ENCODE measurements around the gene SLC4A5. TPM values are rescaled to one million over a fixed set of nuclear protein-coding genes. Genes with fewer than 3 reads are reported as not detected.

SLC4A5 gene
- total RNA-seq, 4 donors from 2014 or later, result 0.62 to 2.3 (median 1.2) TPM

GRCh38 chr2:74373985-74374384 is 30.8 kb upstream of the SLC4A5 start:
- DNase-seq, result no peak
- peaks cover 15 to 58% (median 40%) of the 10 kb centered on the region in 3 donors for H3K36me3 ChIP-seq
- H3K9me3 ChIP-seq, result no peaks in the 10 kb centered on the region
- H3K27ac ChIP-seq, result peak overlapping the region in 3 of 4 donors; percentile 47 to 66 (median 61)
- intact Hi-C loops (cut with DNase I), result no loop called here
- peak overlapping the region in 3 of 4 donors; percentile 20 to 49 (median 34) for H3K4me3 ChIP-seq
- no peaks in the 10 kb centered on the region for H3K27me3 ChIP-seq
- 70 to 85% methylated on average over 5 of the region's 8 CpGs for WGBS, 2 donors
- TF ChIP-seq CTCF (IDR thresholded peaks at IDR 0.05), result no peak
- no peak for TF ChIP-seq POLR2A (IDR thresholded peaks at IDR 0.05)
- peaks cover 0 to 33% (median 12%) of the 10 kb centered on the region in 3 donors for H3K4me1 ChIP-seq

- 40 to 90% methylated on average over 1 to 3 of the region's 5 CpGs for WGBS, 2 donors
- no peaks in the 10 kb centered on the region for H3K27me3 ChIP-seq
- DNase-seq, result no peak
- peak overlapping the region in 1 of 4 donors; percentile 49 for H3K4me3 ChIP-seq
- peak overlapping the region in 3 of 4 donors; percentile 46 to 66 (median 47) for H3K27ac ChIP-seq
- H3K36me3 ChIP-seq, result peaks cover 20 to 65% (median 48%) of the 10 kb centered on the region in 3 donors
- no peaks in the 10 kb centered on the region for H3K9me3 ChIP-seq
- TF ChIP-seq POLR2A (IDR thresholded peaks at IDR 0.05) (no peak), CTCF (IDR thresholded peaks at IDR 0.05) (no peak)
- H3K4me1 ChIP-seq, result peaks cover 0 to 33% (median 12%) of the 10 kb centered on the region in 3 donors
- intact Hi-C loops (cut with DNase I), result no loop called here
Observed at GRCh38 chr2:74373221-74373676, 30.0 kb upstream of the SLC4A5 start.

- intact Hi-C loops (cut with DNase I), result no loop called here
- Histone ChIP-seq H3K4me1 (peaks cover 0 to 33% (median 12%) of the 10 kb centered on the region in 3 donors), H3K9me3 (no peaks in the 10 kb centered on the region), H3K4me3 (no peak overlapping the region), H3K27ac (no peak overlapping the region), H3K27me3 (no peaks in the 10 kb centered on the region), H3K36me3 (peaks cover 23 to 66% (median 49%) of the 10 kb centered on the region in 3 donors)
- TF ChIP-seq POLR2A (IDR thresholded peaks at IDR 0.05) (no peak), CTCF (IDR thresholded peaks at IDR 0.05) (no peak)
- DNase-seq, result no peak
- 38 to 72% methylated on average over 6 of the region's 6 CpGs for WGBS, 2 donors
Observed at GRCh38 chr2:74372674-74373073, 29.5 kb upstream of the SLC4A5 start.

GRCh38 chr2:74371421-74371820 is 28.2 kb upstream of the SLC4A5 start:
- Histone ChIP-seq H3K27me3 (no peaks in the 10 kb centered on the region), H3K4me1 (peaks cover 0 to 33% (median 12%) of the 10 kb centered on the region in 3 donors), H3K4me3 (no peak overlapping the region), H3K36me3 (peaks cover 35 to 66% (median 52%) of the 10 kb centered on the region in 3 donors), H3K27ac (no peak overlapping the region), H3K9me3 (no peaks in the 10 kb centered on the region)
- intact Hi-C loops (cut with DNase I), result no loop called here
- DNase-seq, result no peak
- no peak for TF ChIP-seq POLR2A (IDR thresholded peaks at IDR 0.05)
- TF ChIP-seq CTCF (IDR thresholded peaks at IDR 0.05), result no peak
- 96 to 97% methylated on average over 3 to 9 of the region's 9 CpGs for WGBS, 2 donors

- Histone ChIP-seq H3K27me3 (no peaks in the 10 kb centered on the region), H3K36me3 (peaks cover 48 to 68% (median 64%) of the 10 kb centered on the region in 3 donors), H3K27ac (no peak overlapping the region), H3K4me1 (peaks cover 0 to 25% (median 12%) of the 10 kb centered on the region in 3 donors), H3K4me3 (no peak overlapping the region), H3K9me3 (no peaks in the 10 kb centered on the region)
- intact Hi-C loops (cut with DNase I), result no loop called here
- no peak for TF ChIP-seq POLR2A (IDR thresholded peaks at IDR 0.05)
- TF ChIP-seq CTCF (IDR thresholded peaks at IDR 0.05), result no peak
- 90 to 98% methylated on average over 6 to 7 of the region's 7 CpGs for WGBS, 2 donors
- DNase-seq, result no peak
Observed at GRCh38 chr2:74369976-74370375, 26.8 kb upstream of the SLC4A5 start.

Data from esophagus squamous epithelium (tissue), 5 donors.